Skeletal muscle satellite cell (primary cell): Measurements from ENCODE around the gene ARHGAP5.

Experiments used
- H3K27me3 ChIP-seq: 2 replicates; pipeline ENCODE4 v1.7.0; 2013; ENCODE audit warnings: low read length; ENCODE audit not compliant: control insufficient read depth, insufficient read depth
- H3K36me3 ChIP-seq: 2 replicates; pipeline ENCODE4 v1.7.0; 2013; ENCODE audit warnings: mild to moderate bottlenecking, control low read depth, low read length; ENCODE audit not compliant: insufficient read depth
- H3K4me1 ChIP-seq: 2 replicates; pipeline ENCODE4 v1.7.0; 2013; ENCODE audit warnings: low read length; ENCODE audit not compliant: control insufficient read depth, insufficient read depth
- H3K4me2 ChIP-seq: 2 replicates; pipeline ENCODE4 v1.7.0; 2013; ENCODE audit warnings: mild to moderate bottlenecking, low read length
- H3K4me3 ChIP-seq: 2 replicates; pipeline ENCODE4 v1.7.0; 2013; ENCODE audit warnings: low read length
- H3K9ac ChIP-seq: 2 replicates; pipeline ENCODE4 v1.7.0; 2013; ENCODE audit warnings: mild to moderate bottlenecking, low read depth, low read length, moderate library complexity
- H3K9me3 ChIP-seq: replicated peaks from 2 replicates; pipeline ENCODE4 v1.7.0; 2013; ENCODE audit warnings: mild to moderate bottlenecking, control low read depth, low read length

The ARHGAP5 gene

GRCh38 chr14:32142754-32143437, 65.8 kb downstream of the ARHGAP5 start:
- H3K27me3 ChIP-seq, result no peaks in the 10 kb centered on the region
- H3K4me3 ChIP-seq, result no peak overlapping the region
- H3K4me2 ChIP-seq, result no peak overlapping the region
- H3K36me3 ChIP-seq, result no peaks in the 10 kb centered on the region
- no peaks in the 10 kb centered on the region for H3K4me1 ChIP-seq
- H3K9me3 ChIP-seq, result no peaks in the 10 kb centered on the region
- no peak overlapping the region for H3K9ac ChIP-seq

- peaks cover 27% of the 10 kb centered on the region for H3K36me3 ChIP-seq
- H3K9ac ChIP-seq, result no peak overlapping the region
- H3K4me2 ChIP-seq, result no peak overlapping the region
- no peaks in the 10 kb centered on the region for H3K4me1 ChIP-seq
- H3K27me3 ChIP-seq, result no peaks in the 10 kb centered on the region
- no peak overlapping the region for H3K4me3 ChIP-seq
- no peaks in the 10 kb centered on the region for H3K9me3 ChIP-seq
Measured at GRCh38 chr14:32150392-32150791, 73.3 kb downstream of the ARHGAP5 start.

- no peaks in the 10 kb centered on the region for H3K36me3 ChIP-seq
- no peaks in the 10 kb centered on the region for H3K9me3 ChIP-seq
- no peaks in the 10 kb centered on the region for H3K27me3 ChIP-seq
- H3K4me2 ChIP-seq, result no peak overlapping the region
- no peaks in the 10 kb centered on the region for H3K4me1 ChIP-seq
- H3K9ac ChIP-seq, result no peak overlapping the region
- H3K4me3 ChIP-seq, result no peak overlapping the region
Measured at GRCh38 chr14:32166029-32166428, 88.9 kb downstream of the ARHGAP5 start.

- H3K9ac ChIP-seq, result no peak overlapping the region
- no peaks in the 10 kb centered on the region for H3K4me1 ChIP-seq
- no peaks in the 10 kb centered on the region for H3K27me3 ChIP-seq
- no peaks in the 10 kb centered on the region for H3K9me3 ChIP-seq
- no peak overlapping the region for H3K4me3 ChIP-seq
- H3K4me2 ChIP-seq, result no peak overlapping the region
- H3K36me3 ChIP-seq, result no peaks in the 10 kb centered on the region
Measured at GRCh38 chr14:32166924-32167323, 89.8 kb downstream of the ARHGAP5 start.

GRCh38 chr14:32167907-32168306, 90.8 kb downstream of the ARHGAP5 start:
- Histone ChIP-seq H3K36me3 (no peaks in the 10 kb centered on the region), H3K4me2 (no peak overlapping the region), H3K9me3 (no peaks in the 10 kb centered on the region), H3K4me3 (no peak overlapping the region), H3K9ac (no peak overlapping the region), H3K27me3 (no peaks in the 10 kb centered on the region), H3K4me1 (no peaks in the 10 kb centered on the region)

GRCh38 chr14:32169191-32169590, 92.1 kb downstream of the ARHGAP5 start:
- Histone ChIP-seq H3K9ac (no peak overlapping the region), H3K4me3 (no peak overlapping the region), H3K36me3 (no peaks in the 10 kb centered on the region), H3K9me3 (no peaks in the 10 kb centered on the region), H3K4me1 (no peaks in the 10 kb centered on the region), H3K27me3 (no peaks in the 10 kb centered on the region), H3K4me2 (no peak overlapping the region)

GRCh38 chr14:32171469-32171868, 94.4 kb downstream of the ARHGAP5 start:
- Histone ChIP-seq H3K4me2 (no peak overlapping the region), H3K9me3 (no peaks in the 10 kb centered on the region), H3K4me1 (no peaks in the 10 kb centered on the region), H3K27me3 (no peaks in the 10 kb centered on the region), H3K4me3 (no peak overlapping the region), H3K9ac (no peak overlapping the region), H3K36me3 (no peaks in the 10 kb centered on the region)

- no peak overlapping the region for H3K4me2 ChIP-seq
- peaks cover 3% of the 10 kb centered on the region for H3K27me3 ChIP-seq
- no peaks in the 10 kb centered on the region for H3K4me1 ChIP-seq
- H3K36me3 ChIP-seq, result no peaks in the 10 kb centered on the region
- no peak overlapping the region for H3K4me3 ChIP-seq
- H3K9ac ChIP-seq, result no peak overlapping the region
- peaks cover 2% of the 10 kb centered on the region for H3K9me3 ChIP-seq
Measured at GRCh38 chr14:32183151-32184058, 106.3 kb downstream of the ARHGAP5 start.

GRCh38 chr14:32185097-32185496, 108.0 kb downstream of the ARHGAP5 start:
- Histone ChIP-seq H3K9ac (no peak overlapping the region), H3K4me1 (no peaks in the 10 kb centered on the region), H3K9me3 (no peaks in the 10 kb centered on the region), H3K27me3 (peaks cover 3% of the 10 kb centered on the region), H3K36me3 (no peaks in the 10 kb centered on the region), H3K4me3 (no peak overlapping the region), H3K4me2 (no peak overlapping the region)

- H3K9me3 ChIP-seq, result no peaks in the 10 kb centered on the region
- no peak overlapping the region for H3K4me3 ChIP-seq
- no peak overlapping the region for H3K4me2 ChIP-seq
- no peaks in the 10 kb centered on the region for H3K4me1 ChIP-seq
- no peaks in the 10 kb centered on the region for H3K27me3 ChIP-seq
- H3K36me3 ChIP-seq, result no peaks in the 10 kb centered on the region
- no peak overlapping the region for H3K9ac ChIP-seq
Measured at GRCh38 chr14:32186248-32186647, 109.1 kb downstream of the ARHGAP5 start.

- no peaks in the 10 kb centered on the region for H3K27me3 ChIP-seq
- H3K36me3 ChIP-seq, result no peaks in the 10 kb centered on the region
- no peak overlapping the region for H3K4me2 ChIP-seq
- H3K4me1 ChIP-seq, result no peaks in the 10 kb centered on the region
- no peak overlapping the region for H3K4me3 ChIP-seq
- no peaks in the 10 kb centered on the region for H3K9me3 ChIP-seq
- no peak overlapping the region for H3K9ac ChIP-seq
Measured at GRCh38 chr14:32189811-32190210, 112.7 kb downstream of the ARHGAP5 start.
